RWPE2 (cell line): ENCODE measurements around the gene KDR.

Experiments used
- ATAC-seq: fragments of 200-7000 bp; cut with Tn5 transposase; 3 replicates; pipeline ENCODE4 v1.9.1; 2021; ENCODE audit warnings: low read depth
- DNase-seq: peaks from one replicate; pipeline ENCODE4 v3.0.0-alpha.2; 2020; ENCODE audit warnings: low spot score
- H3K27ac ChIP-seq: fragments of 450-650 bp; 2 replicates; pipeline ENCODE4 v1.5.1; 2017; ENCODE audit warnings: mild to moderate bottlenecking; ENCODE audit not compliant: poor library complexity, severe bottlenecking
- H3K27me3 ChIP-seq: fragments of 250-450 bp; sonication (Bioruptor Pico); 2 replicates; pipeline ENCODE4 v1.5.1; 2021; ENCODE audit warnings: mild to moderate bottlenecking, moderate library complexity; ENCODE audit not compliant: insufficient read depth, poor library complexity, severe bottlenecking
- H3K36me3 ChIP-seq: fragments of 250-450 bp; sonication (Bioruptor Pico); 2 replicates; pipeline ENCODE4 v1.5.1; 2020; ENCODE audit warnings: low read depth, mild to moderate bottlenecking, moderate library complexity
- H3K4me1 ChIP-seq: fragments of 250-450 bp; sonication (Bioruptor Pico); 2 replicates; pipeline ENCODE4 v1.5.1; 2021; ENCODE audit warnings: mild to moderate bottlenecking, moderate library complexity; ENCODE audit not compliant: insufficient read depth, poor library complexity, severe bottlenecking
- H3K4me3 ChIP-seq: fragments of 250-450 bp; sonication (Bioruptor Pico); 2 replicates; pipeline ENCODE4 v1.5.1; 2021; ENCODE audit warnings: mild to moderate bottlenecking, moderate library complexity; ENCODE audit not compliant: severe bottlenecking
- H3K9me3 ChIP-seq: fragments of 250-450 bp; sonication (Bioruptor Pico); 2 replicates; pipeline ENCODE4 v1.5.1; 2021; ENCODE audit warnings: mild to moderate bottlenecking, moderate library complexity; ENCODE audit not compliant: severe bottlenecking
- CTCF ChIP-seq: fragments of 450-650 bp; IDR thresholded peaks from one replicate; pipeline ENCODE4 v1.5.1; 2017; ENCODE audit warnings: mild to moderate bottlenecking, moderate library complexity; ENCODE audit not compliant: poor library complexity, severe bottlenecking

KDR gene

GRCh38 chr4:55157559-55158277 lies 32.3 kb upstream of the KDR start:
- Histone ChIP-seq H3K4me3 (peak overlapping the region; percentile 10), H3K4me1 (no peaks in the 10 kb centered on the region), H3K27ac (no peak overlapping the region), H3K36me3 (no peaks in the 10 kb centered on the region), H3K27me3 (no peaks in the 10 kb centered on the region), H3K9me3 (no peaks in the 10 kb centered on the region)
- no peak for TF ChIP-seq CTCF
- ATAC-seq (peak; percentile 55), DNase-seq (no peak)

GRCh38 chr4:55154933-55155332 lies 29.5 kb upstream of the KDR start:
- ATAC-seq, result no peak
- H3K27ac ChIP-seq, result no peak overlapping the region
- no peak for TF ChIP-seq CTCF
- no peaks in the 10 kb centered on the region for H3K4me1 ChIP-seq
- no peaks in the 10 kb centered on the region for H3K36me3 ChIP-seq
- no peaks in the 10 kb centered on the region for H3K9me3 ChIP-seq
- no peak overlapping the region for H3K4me3 ChIP-seq
- H3K27me3 ChIP-seq, result no peaks in the 10 kb centered on the region
- no peak for DNase-seq

- ATAC-seq, result no peak
- Histone ChIP-seq H3K4me3 (no peak overlapping the region), H3K9me3 (no peaks in the 10 kb centered on the region), H3K27me3 (no peaks in the 10 kb centered on the region), H3K4me1 (no peaks in the 10 kb centered on the region), H3K36me3 (no peaks in the 10 kb centered on the region), H3K27ac (no peak overlapping the region)
- TF ChIP-seq CTCF, result no peak
- DNase-seq, result no peak
Measured at GRCh38 chr4:55154290-55154880, 29.0 kb upstream of the KDR start.

- DNase-seq (no peak), ATAC-seq (no peak; the same call in 2 of the 3 replicates)
- H3K36me3 ChIP-seq, result no peaks in the 10 kb centered on the region
- no peaks in the 10 kb centered on the region for H3K9me3 ChIP-seq
- no peak overlapping the region for H3K27ac ChIP-seq
- H3K4me3 ChIP-seq, result no peak overlapping the region
- H3K4me1 ChIP-seq, result no peaks in the 10 kb centered on the region
- no peak for TF ChIP-seq CTCF
- no peaks in the 10 kb centered on the region for H3K27me3 ChIP-seq
Measured at GRCh38 chr4:55143858-55144257, 18.5 kb upstream of the KDR start.

GRCh38 chr4:55138367-55138766 lies 13.0 kb upstream of the KDR start:
- no peaks in the 10 kb centered on the region for H3K27me3 ChIP-seq
- H3K4me1 ChIP-seq, result no peaks in the 10 kb centered on the region
- ATAC-seq, result no peak
- no peaks in the 10 kb centered on the region for H3K9me3 ChIP-seq
- no peak for DNase-seq
- H3K4me3 ChIP-seq, result no peak overlapping the region
- no peaks in the 10 kb centered on the region for H3K36me3 ChIP-seq
- no peak overlapping the region for H3K27ac ChIP-seq
- TF ChIP-seq CTCF, result no peak
